ENCODE measurements around the gene RSPH1.

DNA sequence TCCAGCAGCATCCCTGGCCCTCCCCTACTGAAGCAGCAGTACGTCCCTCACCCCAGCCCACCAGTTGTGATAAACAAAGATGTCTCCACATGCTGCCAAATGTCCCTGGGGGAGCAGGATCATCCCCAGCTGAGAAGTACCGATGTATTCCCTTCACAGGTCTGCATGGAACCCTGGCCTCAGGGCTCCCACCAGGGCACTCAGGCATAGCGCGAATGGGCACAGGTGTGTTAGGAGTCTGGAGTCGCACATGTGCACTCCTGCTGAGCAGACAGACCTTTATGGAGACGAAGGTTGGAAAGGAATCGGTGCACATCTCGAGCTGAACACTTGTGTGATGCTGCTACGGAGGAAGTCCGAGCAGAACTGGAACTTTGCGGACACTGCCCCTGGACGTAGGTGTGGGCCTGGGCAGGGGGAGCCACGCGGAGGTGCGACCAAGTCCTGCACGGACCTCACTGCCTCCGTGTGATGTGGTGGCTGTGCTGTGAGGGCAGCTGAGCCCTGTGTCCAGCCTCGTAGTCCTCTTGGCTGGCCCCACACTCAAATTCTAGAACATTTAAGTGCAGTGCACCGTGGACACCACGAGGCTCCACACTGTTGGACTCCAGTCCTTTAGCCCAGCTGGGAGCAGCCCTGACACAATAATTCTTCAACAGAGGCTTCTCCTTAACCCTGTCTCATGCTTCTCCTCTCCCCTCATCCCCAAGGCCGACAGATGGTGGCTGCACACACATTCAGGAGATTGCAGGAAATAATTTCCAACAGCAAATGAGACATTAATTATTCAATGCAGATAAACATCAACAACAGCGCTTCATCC, 43.4 kb downstream of the RSPH1 start:
- TF ChIP-seq POLR2A (IDR thresholded peaks at IDR 0.05; ENCODE audit: low read length), result no peak
- TF ChIP-seq GATA1 (IDR thresholded peaks at IDR 0.05; ENCODE audit: low read depth, low read length), result no peak

Data from erythroblast (primary cell).